Stimulated activated CD4-positive, alpha-beta T cell treated with anti-CD3 and anti-CD28 coated beads, Interleukin-1b, Interleukin-23, amount 100 ng/mL, for 4 hours (primary cell): Measurements from ENCODE around the gene SLC7A10.
"Not testable (repeated sequence)": the region's sequence is repeated elsewhere in the genome, so short reads cannot be mapped to it uniquely, and the experiment has no call there.

Source experiments
- DNase-seq, 2 donors: peaks; one replicate each; pipeline ENCODE4 v3.0.0-alpha.2; 2020; ENCODE audit warnings: low read depth in 2 of 2

Gene SLC7A10

GRCh38 chr19:33238481-33239149 lies 13.0 kb upstream of the SLC7A10 start:
- DNase-seq: no peak

GRCh38 chr19:33236696-33237390 lies 11.2 kb upstream of the SLC7A10 start:
- no peak for DNase-seq

GRCh38 chr19:33235996-33236350 lies 10.3 kb upstream of the SLC7A10 start:
- DNase-seq: no peak

DNA sequence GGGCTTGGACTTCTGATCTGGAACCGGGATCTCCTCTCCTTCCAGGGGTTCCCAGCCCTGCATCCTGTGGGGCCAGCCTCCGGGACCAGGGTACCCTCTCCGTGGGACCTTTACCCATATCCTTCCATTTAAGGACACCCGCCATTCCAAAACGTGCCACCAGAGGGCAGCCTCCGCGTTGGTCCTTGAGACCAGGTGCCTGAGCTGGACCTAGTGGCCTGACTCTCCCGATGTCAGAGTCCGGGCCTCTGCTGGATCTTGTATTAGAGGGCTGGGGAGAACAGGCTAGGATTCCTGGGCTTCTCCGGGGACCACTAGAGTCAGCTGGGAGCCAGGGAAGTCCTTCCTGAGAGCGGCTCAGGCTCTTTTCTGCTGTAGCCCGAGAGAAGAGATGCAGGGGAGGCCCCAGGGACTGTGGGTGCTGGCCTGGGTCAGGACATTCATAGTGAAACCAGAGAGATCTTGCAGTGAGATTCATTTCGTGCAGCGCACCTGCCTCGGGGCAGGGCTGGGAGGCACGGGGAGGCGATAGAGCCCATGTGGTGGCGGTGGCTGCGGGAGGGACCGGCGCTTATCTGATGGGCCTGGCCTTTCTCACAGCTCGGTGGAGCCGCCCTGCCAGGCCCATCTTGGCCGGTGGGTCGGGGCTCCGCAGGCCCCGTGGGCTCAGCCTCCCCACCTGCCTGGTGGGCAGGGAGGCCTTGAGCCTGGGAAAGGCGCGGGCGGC lies 9.8 kb upstream of the SLC7A10 start:
- peak; percentile 79 to 82 for DNase-seq

GRCh38 chr19:33234736-33235135 lies 9.1 kb upstream of the SLC7A10 start:
- no peak for DNase-seq

GRCh38 chr19:33234092-33234491 lies 8.4 kb upstream of the SLC7A10 start:
- DNase-seq: no peak

DNA sequence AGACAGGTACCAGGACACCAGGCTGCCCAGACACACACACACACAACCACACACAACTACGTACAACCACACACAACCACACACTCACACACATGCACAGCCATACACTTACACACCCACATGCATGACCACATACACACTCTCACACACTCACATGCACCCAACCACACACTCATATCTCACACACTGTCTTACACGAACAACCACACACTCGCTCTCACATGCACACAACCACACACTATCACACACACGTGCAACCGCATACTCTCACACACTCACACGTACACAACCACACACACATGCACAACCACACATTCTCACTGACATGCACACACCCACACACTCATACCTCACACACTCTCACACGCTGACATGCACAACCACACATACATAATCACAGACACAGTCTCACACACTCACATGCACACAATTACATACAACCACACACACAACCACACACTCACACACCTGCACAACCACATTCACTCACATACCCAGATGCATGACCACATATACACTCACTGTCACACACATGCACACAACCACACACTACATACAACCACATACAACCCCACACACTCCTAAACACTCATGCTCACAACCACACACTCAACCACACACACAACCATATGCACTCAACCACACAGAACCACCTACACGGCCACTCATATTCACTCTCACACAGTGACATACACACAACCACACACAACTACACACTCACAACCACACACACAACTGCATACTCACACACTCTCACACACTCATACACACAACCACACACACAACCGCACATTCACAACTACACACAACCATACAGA lies 7.6 kb upstream of the SLC7A10 start:
- no peak for DNase-seq

DNA sequence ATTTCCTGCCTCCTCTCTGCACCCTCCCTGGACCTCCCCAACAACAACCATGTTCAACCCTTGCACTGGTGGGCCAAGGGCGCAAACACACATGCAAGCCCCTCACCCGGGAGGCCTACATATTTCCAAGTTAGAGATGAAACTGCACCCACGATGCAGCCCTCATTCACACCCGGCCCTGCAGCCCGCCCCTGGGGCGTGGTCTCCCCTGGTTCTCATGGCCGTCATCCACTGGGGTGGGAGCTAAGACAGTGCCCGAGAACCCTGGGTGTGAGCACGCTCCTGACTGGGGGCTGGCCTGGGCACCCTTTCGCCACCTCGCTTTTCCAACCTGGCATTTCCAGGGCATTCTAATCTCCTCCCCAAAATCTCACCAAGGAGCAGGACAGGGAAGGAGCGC lies 7.0 kb upstream of the SLC7A10 start:
- DNase-seq: no peak

DNA sequence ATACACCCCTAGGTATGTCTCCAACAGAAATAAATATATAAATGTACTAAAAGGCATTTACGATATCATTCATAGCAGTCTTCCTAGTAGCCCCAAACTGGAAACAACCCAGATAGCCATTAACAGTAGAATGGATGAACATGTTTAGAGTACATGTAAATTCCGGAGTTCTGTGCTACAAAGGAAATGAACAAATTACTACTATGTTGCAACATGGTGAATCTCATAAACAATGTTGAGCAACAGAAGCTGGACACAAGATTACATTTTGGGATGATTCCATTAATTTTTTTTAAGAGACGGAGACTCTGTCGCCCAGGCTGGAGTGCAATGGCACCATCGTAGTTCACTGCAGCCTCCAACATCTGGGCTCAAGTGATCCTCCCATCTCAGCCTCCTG lies 5.9 kb upstream of the SLC7A10 start:
- no peak for DNase-seq

- no peak for DNase-seq
These were observed 4.3 kb upstream of the SLC7A10 start for GRCh38 chr19:33229962-33230361.

GRCh38 chr19:33227870-33228599 lies 2.4 kb upstream of the SLC7A10 start:
- DNase-seq: no peak

DNA sequence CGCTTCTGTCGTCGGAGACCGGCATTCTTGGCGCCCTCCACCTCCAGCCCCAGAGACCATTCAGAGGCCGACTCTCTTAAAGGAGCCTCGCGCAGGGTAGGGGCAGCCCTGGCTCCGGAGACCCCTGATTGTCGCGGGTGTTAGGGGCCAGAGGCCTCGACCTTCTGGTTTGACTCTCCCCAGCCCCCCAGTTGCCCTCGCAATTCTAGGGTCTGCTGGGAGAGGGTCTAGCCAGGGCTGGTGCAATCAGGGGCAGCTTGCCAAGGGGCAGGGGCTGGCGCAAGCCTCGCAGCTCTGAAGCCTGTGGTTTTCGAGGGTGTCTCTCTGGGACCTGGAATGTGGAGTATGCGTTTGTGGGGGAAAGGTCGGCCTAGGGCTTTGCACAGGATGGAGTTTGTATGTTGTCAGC lies 1.6 kb upstream of the SLC7A10 start:
- no peak for DNase-seq

- peak in 1 of 2 donors; percentile 14 for DNase-seq
These were observed 1.0 kb upstream of the SLC7A10 start for GRCh38 chr19:33226550-33227241.

GRCh38 chr19:33224694-33225457 lies 774 bp downstream of the SLC7A10 start:
- no peak for DNase-seq

DNA sequence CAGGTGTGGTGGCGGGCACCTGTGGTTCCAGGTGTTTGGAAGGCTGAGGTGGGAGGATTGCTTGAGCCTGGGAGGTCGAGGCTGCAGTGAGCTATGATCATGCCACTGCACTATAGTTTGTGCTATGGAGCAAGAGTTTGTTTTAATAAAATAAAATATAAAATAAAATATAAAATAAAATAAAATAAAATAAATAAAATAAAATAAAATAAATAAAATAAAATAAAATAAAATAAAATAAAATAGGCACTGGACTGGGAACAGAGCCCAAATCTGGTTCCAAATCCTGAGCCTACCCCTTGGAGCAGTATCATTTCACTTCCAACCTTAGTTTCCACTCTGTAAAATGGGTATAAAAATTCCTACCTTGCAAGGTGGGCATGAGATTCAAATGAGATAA lies 3.4 kb downstream of the SLC7A10 start:
- DNase-seq: not testable (repeated sequence)

- DNase-seq: no peak
These were observed 4.0 kb downstream of the SLC7A10 start for GRCh38 chr19:33221638-33222037.

DNA sequence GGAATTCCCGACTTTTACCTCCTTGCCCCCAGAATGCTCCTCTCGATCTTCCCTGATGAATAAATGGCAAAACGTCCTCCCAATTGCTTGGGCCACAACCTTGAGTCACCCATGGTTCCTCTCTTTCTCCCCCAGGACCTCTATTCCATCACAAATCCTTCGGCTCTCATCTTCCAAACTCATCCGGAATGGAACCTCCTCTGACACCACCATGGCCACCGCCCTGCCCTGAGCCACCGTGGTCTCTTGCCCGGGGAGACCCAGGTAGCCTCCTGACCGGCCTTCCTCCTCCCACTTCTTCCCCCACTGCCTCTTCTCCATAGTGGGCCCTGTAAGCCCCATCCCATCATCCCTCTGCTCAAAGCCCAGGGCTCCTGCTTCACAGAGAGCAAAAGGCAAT lies 4.9 kb downstream of the SLC7A10 start:
- DNase-seq: no peak

GRCh38 chr19:33220115-33220514 lies 5.5 kb downstream of the SLC7A10 start:
- no peak for DNase-seq

GRCh38 chr19:33219261-33219815 lies 6.3 kb downstream of the SLC7A10 start:
- no peak for DNase-seq

DNA sequence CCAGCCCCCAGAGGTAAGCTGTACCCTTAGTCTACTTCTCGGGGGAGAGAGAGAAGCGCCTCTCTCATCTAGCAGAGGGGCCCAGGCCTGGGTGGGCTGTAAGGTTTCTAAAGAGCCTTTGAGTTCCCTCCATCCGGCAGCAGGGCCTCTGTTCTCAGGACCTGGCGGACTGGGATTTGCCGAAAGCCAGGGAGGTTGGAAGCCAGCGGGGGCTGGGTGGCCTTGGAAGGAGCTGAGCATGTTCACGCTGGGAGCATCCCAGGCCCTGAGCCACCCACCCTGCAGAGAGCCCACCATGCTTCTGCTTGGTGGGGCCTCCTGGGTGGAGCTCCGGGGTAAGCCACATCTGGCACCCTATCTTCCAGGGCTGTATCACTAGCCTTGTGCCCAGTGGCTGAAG lies 7.8 kb downstream of the SLC7A10 start:
- DNase-seq: no peak
